ENCODE data around the gene ZNF598.

GRCh38 chr16:2003231-2003826 lies 6.3 kb downstream of the ZNF598 start:
- TF ChIP-seq ZC3H10 (CRISPR knock-in tag; IDR thresholded peaks at IDR 0.05): no peak
- TF ChIP-seq TCF4 (CRISPR knock-in tag; IDR thresholded peaks at IDR 0.05; ENCODE audit: borderline replicate concordance): no peak
